GM13977 (cell line): ENCODE measurements around the gene DNAH7.

ENCODE experiments used
- DNase-seq: peaks from one replicate; pipeline ENCODE4 v3.0.0; 2012; ENCODE audit warnings: low spot score
- CTCF ChIP-seq: IDR thresholded peaks from 2 replicates; pipeline ENCODE4 v1.5.1; 2012; ENCODE audit warnings: mild to moderate bottlenecking, control low read depth; ENCODE audit not compliant: insufficient read depth; ENCODE audit errors: extremely low read depth, missing control alignments
- in situ Hi-C: fragments of 300-500 bp; cut with MboI; formaldehyde crosslinking; loops from one replicate; pipeline ENCODE4 v1.12.0; 2022; ENCODE audit warnings: low sequenced_read_pairs, low pct_unique_long_range_greater_than_20kb, mixed read lengths, inconsistent platforms; ENCODE audit not compliant: unreplicated experiment

The DNAH7 gene

GRCh38 chr2:195899226-195899625 lies 169.4 kb downstream of the DNAH7 start:
- no peak for DNase-seq
- in situ Hi-C loops = no loop called here
- TF ChIP-seq CTCF = no peak

- TF ChIP-seq CTCF = no peak
- DNase-seq = no peak
- in situ Hi-C loops = no loop called here
These were observed 170.0 kb downstream of the DNAH7 start for GRCh38 chr2:195898505-195899191.

GRCh38 chr2:195891081-195891480 lies 177.6 kb downstream of the DNAH7 start:
- no peak for DNase-seq
- in situ Hi-C loops = no loop called here
- no peak for TF ChIP-seq CTCF

DNA sequence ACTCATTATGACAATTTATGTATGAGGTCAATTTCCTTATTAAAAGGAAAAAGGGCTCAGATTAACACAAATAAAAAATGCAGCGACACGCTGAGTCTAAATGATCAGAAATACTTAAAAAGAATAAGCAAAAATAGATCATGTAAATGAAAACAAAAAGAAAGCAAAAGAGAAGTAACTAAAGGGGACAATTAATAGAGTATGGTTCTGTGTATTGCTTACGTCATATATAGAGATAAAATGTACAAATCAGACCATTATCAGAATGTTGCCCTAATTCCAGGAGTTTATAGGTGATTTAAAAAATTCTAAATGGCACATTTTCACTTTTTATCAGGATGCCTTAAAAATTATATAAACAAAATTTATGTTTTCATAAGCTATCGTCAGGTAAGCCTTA lies 189.5 kb downstream of the DNAH7 start:
- no peak for TF ChIP-seq CTCF
- in situ Hi-C loops = no loop called here
- no peak for DNase-seq

GRCh38 chr2:195871326-195871725 lies 197.3 kb downstream of the DNAH7 start:
- no peak for DNase-seq
- no peak for TF ChIP-seq CTCF
- in situ Hi-C loops = no loop called here

DNA sequence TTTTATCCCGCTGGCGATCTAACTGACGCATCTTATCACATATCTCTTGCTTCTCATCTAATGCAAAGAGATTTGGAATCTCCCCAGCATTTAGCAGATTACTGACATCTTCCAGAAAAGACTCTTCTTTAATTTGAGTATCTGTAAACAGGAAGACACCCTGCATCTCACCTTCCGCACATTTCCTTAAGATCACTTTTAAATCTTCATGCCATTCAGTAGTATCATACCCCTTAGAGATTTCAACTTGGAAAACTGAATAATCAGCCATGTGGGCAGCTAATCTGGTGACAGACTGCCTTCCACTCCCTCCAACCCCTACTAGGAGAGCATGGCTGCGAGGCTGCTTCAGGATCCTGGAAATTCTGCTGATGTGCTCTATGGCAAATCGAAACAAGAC lies 204.3 kb downstream of the DNAH7 start:
- no peak for TF ChIP-seq CTCF
- in situ Hi-C loops = no loop called here
- DNase-seq = no peak
